Measurements from ENCODE around the gene ITGA11. TPM values are rescaled to one million over a fixed set of nuclear protein-coding genes. Genes with fewer than 3 reads are reported as not detected.
"Not testable (repeated sequence)": the region's sequence is repeated elsewhere in the genome, so short reads cannot be mapped to it uniquely, and the experiment has no call there.

Gene ITGA11
- total RNA-seq, 2 donors from 2014 or later, result 246 to 360 TPM

- Histone ChIP-seq H3K4me1 (ENCODE audit: control insufficient read depth in 1 of 2, low read depth in 2 of 2) (peaks cover 12 to 79% of the 10 kb centered on the region in 2 donors), H3K27me3 (replicated peaks; ENCODE audit: insufficient read depth) (no peaks in the 10 kb centered on the region), H3K36me3 (no peaks in the 10 kb centered on the region), H3K27ac (peak overlapping the region; percentile 47 to 84), H3K9me3 (no peaks in the 10 kb centered on the region), H3K4me3 (no peak overlapping the region)
- ATAC-seq (ENCODE audit: insufficient number of reproducible peaks, low FRiP score, low read depth) (no peak), DNase-seq (ENCODE audit: low spot score) (no peak)
- TF ChIP-seq CTCF (IDR thresholded peaks at IDR 0.05), result no peak
These were observed 4.6 kb downstream of the ITGA11 start for GRCh38 chr15:68427366-68427765.

- no peak overlapping the region for H3K4me3 ChIP-seq
- no peaks in the 10 kb centered on the region for H3K27me3 ChIP-seq (replicated peaks; ENCODE audit: insufficient read depth)
- no peaks in the 10 kb centered on the region for H3K9me3 ChIP-seq
- H3K36me3 ChIP-seq, result no peaks in the 10 kb centered on the region
- H3K4me1 ChIP-seq (ENCODE audit: control insufficient read depth in 1 of 2, low read depth in 2 of 2), result peaks cover 15 to 83% of the 10 kb centered on the region in 2 donors
- no peak for TF ChIP-seq CTCF (IDR thresholded peaks at IDR 0.05)
- ATAC-seq (ENCODE audit: insufficient number of reproducible peaks, low FRiP score, low read depth) (no peak), DNase-seq (ENCODE audit: low spot score) (no peak)
- H3K27ac ChIP-seq, result peak overlapping the region; percentile 18 to 84
These were observed 5.8 kb downstream of the ITGA11 start for GRCh38 chr15:68426116-68426515.

GRCh38 chr15:68425428-68426060, 6.4 kb downstream of the ITGA11 start:
- ATAC-seq (ENCODE audit: insufficient number of reproducible peaks, low FRiP score, low read depth), result no peak
- Histone ChIP-seq H3K4me1 (ENCODE audit: control insufficient read depth in 1 of 2, low read depth in 2 of 2) (peaks cover 16 to 88% of the 10 kb centered on the region in 2 donors), H3K9me3 (no peaks in the 10 kb centered on the region), H3K36me3 (no peaks in the 10 kb centered on the region), H3K4me3 (no peak overlapping the region), H3K27ac (peak overlapping the region; percentile 60 to 84), H3K27me3 (replicated peaks; ENCODE audit: insufficient read depth) (no peaks in the 10 kb centered on the region)
- TF ChIP-seq CTCF (IDR thresholded peaks at IDR 0.05), result no peak
- no peak for DNase-seq (ENCODE audit: low spot score)

GRCh38 chr15:68424754-68425390, 7.1 kb downstream of the ITGA11 start:
- peaks cover 16 to 90% of the 10 kb centered on the region in 2 donors for H3K4me1 ChIP-seq (ENCODE audit: control insufficient read depth in 1 of 2, low read depth in 2 of 2)
- ATAC-seq (ENCODE audit: insufficient number of reproducible peaks, low FRiP score, low read depth) (no peak), DNase-seq (ENCODE audit: low spot score) (no peak)
- H3K9me3 ChIP-seq, result no peaks in the 10 kb centered on the region
- no peak for TF ChIP-seq CTCF (IDR thresholded peaks at IDR 0.05)
- H3K36me3 ChIP-seq, result no peaks in the 10 kb centered on the region
- peak overlapping the region; percentile 60 to 84 for H3K27ac ChIP-seq
- no peak overlapping the region for H3K4me3 ChIP-seq
- no peaks in the 10 kb centered on the region for H3K27me3 ChIP-seq (replicated peaks; ENCODE audit: insufficient read depth)

- no peak for TF ChIP-seq CTCF (IDR thresholded peaks at IDR 0.05)
- peak overlapping the region; percentile 60 to 84 for H3K27ac ChIP-seq
- DNase-seq (ENCODE audit: low spot score), result no peak
These were observed 8.3 kb downstream of the ITGA11 start for GRCh38 chr15:68423359-68424296.

GRCh38 chr15:68422403-68423145, 9.4 kb downstream of the ITGA11 start:
- Histone ChIP-seq H3K4me1 (ENCODE audit: control insufficient read depth in 1 of 2, low read depth in 2 of 2) (peaks cover 28 to 89% of the 10 kb centered on the region in 2 donors), H3K27ac (peak overlapping the region; percentile 55 to 84)
- H3K9me3 ChIP-seq; H3K36me3 ChIP-seq; H3K27me3 ChIP-seq (replicated peaks; ENCODE audit: insufficient read depth); ATAC-seq (ENCODE audit: insufficient number of reproducible peaks, low FRiP score, low read depth); DNase-seq (ENCODE audit: low spot score); H3K4me3 ChIP-seq: not testable (repeated sequence)

More at GRCh38 chr15:68423359-68424296, 8.3 kb downstream of the ITGA11 start:
- no peaks in the 10 kb centered on the region for H3K27me3 ChIP-seq (replicated peaks; ENCODE audit: insufficient read depth)
- no peaks in the 10 kb centered on the region for H3K36me3 ChIP-seq
- ATAC-seq (ENCODE audit: insufficient number of reproducible peaks, low FRiP score, low read depth), result no peak
- H3K4me3 ChIP-seq, result no peak overlapping the region
- H3K9me3 ChIP-seq, result no peaks in the 10 kb centered on the region
- peaks cover 22 to 90% of the 10 kb centered on the region in 2 donors for H3K4me1 ChIP-seq (ENCODE audit: control insufficient read depth in 1 of 2, low read depth in 2 of 2)
